ENCODE data around the gene APLN.
A peak's percentile ranks its signal among the peaks of the same experiment; 100 is the strongest.

APLN gene

GRCh38 chrX:129654652-129655546 lies at the start of gene APLN:
APLN (minus strand) TSS chrX:129654956; CDS start chrX:129654630, 326 bp downstream.
- DNase-seq, result peak; percentile 61

DNA sequence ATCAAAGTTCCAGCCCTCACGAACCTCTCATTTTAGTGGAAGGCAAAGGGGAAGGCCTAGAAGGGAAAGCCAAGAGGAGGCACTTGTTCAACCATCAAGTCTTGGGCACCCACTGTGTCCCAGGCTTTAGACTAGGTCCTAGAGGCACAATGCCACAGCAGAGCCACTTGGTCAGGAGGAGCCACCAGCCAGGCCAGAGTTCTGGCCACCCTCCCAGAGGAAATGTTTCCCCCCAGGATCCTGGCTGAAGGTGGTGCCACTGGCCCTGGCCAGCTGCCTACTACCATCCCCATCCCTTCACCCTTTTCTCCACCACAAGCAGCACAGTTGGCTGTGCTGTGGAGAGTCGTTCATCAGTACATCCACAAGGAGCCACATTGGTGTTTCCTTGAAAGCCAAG lies 49.7 kb upstream of the APLN start:
- no peak for DNase-seq

DNA sequence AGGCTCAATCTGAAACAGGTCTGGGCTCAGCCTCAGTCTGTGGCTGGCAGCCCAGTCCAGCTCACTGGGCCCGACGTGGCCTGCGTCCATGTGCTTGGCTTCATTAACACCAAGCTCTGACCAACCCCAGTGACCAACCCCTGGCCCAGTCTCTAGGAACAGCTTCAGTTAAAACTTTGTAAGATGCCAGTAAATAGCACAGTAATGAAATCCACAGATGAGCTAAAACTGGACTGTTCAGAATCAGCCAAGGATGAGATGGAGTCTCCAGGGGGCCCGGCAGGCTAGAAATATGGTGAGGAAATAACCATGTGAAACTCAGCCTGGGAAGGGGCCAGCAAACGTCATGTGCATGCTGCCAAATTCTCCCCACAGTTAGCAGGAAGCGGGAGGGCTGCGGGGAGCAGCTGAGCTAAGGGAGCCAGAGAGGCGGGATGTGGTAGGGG lies 46.9 kb upstream of the APLN start:
- no peak for DNase-seq

DNA sequence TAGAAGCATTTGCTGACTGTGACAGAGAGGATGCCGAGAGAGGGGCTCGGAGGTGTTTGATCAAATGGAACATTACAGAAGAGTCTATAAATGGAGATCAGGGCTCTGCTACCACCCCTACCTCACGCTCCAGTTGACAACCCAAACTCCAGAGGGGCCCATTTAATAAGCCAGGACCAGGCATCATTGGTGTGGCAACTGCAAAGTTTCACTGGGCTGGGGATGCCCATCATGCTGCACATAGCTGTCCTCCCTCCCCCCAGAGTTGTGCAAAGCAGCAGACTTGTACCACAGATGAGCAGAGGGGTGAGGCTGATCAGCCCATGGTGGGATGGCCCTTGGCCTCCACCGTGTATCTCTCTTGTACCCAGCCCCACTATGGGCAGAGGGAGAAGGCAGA lies 45.8 kb upstream of the APLN start:
- no peak for DNase-seq

GRCh38 chrX:129698150-129698549 lies 43.4 kb upstream of the APLN start:
- no peak for DNase-seq

- no peak for DNase-seq
Observed at GRCh38 chrX:129697204-129697829, 42.6 kb upstream of the APLN start.

GRCh38 chrX:129696463-129697155 lies 41.9 kb upstream of the APLN start:
- no peak for DNase-seq

GRCh38 chrX:129695937-129696336 lies 41.2 kb upstream of the APLN start:
- no peak for DNase-seq

GRCh38 chrX:129695535-129695934 lies 40.8 kb upstream of the APLN start:
- no peak for DNase-seq

DNA sequence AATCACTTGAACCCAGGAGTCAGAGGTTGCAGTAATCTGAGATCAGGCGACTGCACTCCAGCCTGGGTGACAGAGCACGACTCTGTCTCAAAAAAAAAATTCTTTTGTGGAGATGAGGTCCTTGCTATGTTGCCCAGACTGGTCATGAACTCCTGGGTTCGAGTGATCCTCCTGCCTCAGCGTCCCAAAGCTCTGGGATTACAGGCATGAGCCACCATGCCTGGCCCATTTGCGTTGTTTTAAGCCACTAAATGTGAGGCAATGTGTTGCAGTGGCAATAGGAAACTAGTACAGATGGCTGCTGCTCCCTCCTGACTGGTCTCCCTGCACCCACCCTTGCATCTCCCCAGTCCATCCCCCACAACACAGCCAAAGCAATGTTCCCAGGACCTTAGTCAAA lies 40.0 kb upstream of the APLN start:
- no peak for DNase-seq

DNA sequence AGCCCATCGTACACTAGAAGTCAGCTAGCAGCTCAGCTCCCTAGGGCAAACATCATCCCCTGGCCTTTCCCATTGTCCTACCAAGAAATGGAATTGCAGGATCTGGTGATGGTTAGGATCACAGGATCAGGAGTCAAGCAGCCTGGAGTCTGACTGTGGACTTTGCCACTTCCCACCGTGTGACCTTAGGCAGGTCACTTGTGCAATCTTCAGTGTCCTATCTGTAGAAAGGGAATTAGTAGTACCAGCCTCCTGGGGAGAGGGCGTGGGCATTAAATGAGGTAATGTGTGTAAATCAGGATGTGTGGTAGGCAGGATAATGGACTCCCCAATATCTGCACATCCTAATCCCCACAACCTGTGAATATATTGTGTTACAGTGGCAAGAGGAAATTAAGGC lies 38.6 kb upstream of the APLN start:
- no peak for DNase-seq

DNA sequence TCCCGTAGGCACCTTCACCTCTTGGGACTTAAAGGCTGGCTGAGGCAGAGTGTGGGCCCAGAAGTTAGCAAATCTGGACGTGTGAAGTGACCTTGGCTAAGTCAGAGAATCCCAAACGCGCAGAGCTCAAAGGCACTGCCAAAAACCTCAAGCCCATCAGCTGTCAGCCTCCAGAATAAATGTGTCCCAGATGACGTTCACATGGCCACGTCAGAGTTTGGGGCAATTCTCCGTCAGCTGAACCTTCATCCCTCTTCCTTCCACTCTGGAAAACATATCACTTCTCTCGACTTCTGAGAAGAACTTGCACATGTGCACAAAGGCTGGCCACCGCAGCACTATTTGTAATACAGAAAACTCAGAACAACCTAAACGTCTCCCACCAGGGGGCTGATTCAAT lies 35.7 kb upstream of the APLN start:
- DNase-seq, result no peak

GRCh38 chrX:129689796-129690195 lies 35.0 kb upstream of the APLN start:
- no peak for DNase-seq

- DNase-seq, result no peak
Observed at GRCh38 chrX:129688097-129688496, 33.3 kb upstream of the APLN start.

GRCh38 chrX:129686422-129686948 lies 31.7 kb upstream of the APLN start:
- no peak for DNase-seq

GRCh38 chrX:129682979-129683378 lies 28.2 kb upstream of the APLN start:
- no peak for DNase-seq

DNA sequence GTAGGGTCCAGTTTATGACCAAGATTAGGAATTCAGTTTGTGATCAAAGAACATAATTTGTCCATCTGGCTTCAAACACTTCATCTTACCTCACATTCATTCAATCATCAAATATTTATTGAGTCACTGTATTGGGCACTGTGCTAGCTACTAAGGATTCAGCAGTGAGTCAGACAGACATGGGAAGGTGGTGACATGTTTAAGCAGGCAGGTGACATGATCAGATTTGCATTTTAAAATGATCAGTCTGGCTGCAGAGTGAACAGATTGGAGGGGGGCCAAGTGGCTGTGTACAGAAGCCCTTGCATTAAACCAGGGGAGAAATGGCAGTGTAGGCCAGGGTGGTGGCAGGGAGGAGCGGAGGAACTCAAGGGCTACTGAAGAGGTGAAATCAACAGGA lies 25.1 kb upstream of the APLN start:
- DNase-seq, result no peak

GRCh38 chrX:129678614-129679195 lies 23.9 kb upstream of the APLN start:
- peak; percentile 13 for DNase-seq

DNA sequence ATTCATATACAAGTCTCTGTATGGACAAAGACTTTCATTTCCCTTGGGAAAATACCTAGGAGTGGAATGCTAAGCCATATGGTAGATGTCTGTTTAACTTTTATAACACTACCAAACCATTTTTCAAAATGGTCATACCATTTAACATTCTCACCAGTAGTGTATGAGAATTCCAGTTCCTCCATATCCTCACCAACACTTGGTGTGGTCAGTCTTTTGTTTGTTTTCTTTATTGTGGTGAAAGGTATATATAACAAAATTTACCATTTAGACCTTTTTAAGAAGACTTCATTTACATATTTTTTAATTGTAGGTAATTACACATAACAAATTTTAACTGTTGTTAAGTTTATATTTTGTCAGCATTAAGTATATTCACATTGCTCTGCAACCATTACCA lies 12.7 kb upstream of the APLN start:
- no peak for DNase-seq

- DNase-seq, result peak; percentile 90
Observed at GRCh38 chrX:129665916-129666644, 11.3 kb upstream of the APLN start.

DNA sequence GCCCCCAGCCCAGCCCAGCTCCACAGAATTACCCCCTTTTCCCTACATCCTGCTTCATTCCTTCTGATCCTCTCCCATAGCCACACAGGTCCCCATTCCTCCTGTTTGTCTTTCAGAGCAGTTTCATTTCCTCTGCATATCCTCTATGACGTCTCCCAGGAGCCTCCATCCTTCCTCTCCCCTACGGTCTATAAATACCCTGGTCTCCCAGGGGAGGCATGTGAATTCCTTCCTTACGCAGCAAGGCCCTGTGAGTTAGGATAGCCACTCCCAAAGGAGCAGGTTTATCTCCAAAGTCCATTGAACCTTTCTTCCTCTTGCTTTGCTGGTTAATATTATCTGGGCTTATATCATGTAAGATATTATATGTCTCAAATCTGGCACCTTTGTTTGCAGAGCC lies 8.4 kb upstream of the APLN start:
- no peak for DNase-seq

DNA sequence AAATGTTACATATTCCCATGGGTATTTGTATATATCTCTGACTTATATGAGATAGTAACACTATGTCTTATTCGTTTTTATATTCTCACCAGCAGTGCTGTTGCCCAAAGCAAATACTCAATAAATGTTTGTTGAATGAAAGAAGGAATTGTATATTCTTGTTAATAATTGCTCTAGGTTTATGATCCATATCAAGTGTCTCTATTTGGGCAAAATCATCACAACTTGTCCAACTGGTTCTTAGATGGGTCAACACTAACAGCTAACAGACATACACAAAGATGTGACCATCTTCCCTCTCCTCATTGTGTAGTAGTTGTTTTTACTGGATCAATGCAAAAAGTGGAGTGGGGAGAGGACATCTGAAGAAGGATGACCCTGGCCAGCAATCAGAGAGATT lies 6.6 kb upstream of the APLN start:
- DNase-seq, result no peak

Measured in EL (cell line).